ENCODE measurements around the gene SSRP1.
"Not testable (repeated sequence)": the region's sequence is repeated elsewhere in the genome, so short reads cannot be mapped to it uniquely, and the experiment has no call there.

Gene SSRP1

DNA sequence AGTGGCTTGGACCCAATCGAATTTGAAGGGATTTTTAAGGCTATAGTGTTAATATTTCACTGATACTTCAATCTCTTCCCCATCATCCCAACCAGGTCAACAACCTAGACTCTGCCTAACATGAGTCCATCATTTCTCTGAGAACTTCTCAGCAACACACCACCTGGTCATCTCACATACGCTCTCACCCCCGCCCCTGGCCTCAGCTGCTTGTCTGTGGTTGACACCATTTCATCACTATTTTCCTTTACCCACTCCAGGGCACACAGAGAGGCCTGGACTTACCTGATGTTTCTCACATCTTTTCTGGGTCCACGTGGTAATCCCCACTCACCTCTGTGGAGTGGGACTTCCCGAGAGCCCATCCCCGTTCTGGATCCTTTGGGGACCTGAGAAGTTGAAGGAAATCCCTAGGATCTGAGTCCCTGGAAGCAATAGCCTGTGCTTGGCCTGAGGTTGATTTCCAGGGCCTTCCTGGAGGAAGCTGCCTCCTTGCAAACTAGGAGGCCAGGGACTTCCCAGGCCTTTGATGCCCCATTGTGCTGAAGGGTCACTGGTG is 5.6 kb upstream of the SSRP1 start:
- DNase-seq (ENCODE audit: insufficient read length, low spot score) (no peak), FAIRE-seq (no peak)

DNA sequence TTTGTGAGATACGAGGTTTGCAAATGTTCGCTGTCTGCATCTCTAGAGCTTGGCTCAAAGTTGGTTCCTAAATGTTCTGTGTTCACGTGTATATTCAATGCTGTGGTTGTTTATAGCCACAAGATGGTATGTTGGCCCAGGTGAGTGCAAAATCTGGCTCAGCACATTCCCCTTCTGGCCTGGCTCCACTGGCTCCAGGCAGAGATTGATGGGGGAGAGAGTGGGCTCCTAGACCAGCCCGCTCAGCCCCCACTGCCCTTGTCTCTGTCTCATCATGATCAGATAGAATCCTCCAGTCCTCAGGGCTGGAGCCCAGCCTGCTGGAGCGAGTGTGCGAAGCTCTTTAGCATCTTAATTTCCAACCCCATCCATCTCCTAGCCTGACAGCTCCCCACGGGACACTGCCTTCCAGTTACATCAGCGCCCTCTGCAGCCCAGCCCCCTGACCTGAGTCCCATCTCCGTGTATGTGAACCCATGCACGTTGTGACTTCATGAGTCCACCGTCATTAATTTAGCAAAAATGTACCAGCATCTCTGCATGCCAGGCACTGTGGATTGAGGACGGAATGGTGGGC is 4.4 kb upstream of the SSRP1 start:
- FAIRE-seq (no peak), DNase-seq (ENCODE audit: insufficient read length, low spot score) (no peak)

DNA sequence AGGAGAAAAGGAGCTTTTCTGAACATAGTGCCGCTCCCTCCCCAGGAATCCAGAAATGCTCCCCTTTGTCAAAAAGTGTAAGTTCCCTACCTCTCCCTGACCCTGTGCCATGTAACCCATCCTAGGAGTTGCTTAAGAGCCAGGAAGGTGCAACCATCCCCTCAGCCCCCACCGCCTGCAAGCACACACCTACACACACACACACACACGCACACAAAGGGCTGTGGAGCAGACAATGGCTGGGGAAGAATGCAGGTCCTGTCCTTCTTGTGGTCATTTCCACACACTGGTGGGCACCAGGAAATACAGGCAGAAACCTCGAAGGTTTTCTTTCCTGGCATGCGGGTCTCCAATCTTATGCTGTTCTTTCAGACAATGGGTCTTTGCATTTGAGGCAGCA is 3.6 kb upstream of the SSRP1 start:
- FAIRE-seq (no peak), DNase-seq (ENCODE audit: insufficient read length, low spot score) (no peak)

DNA sequence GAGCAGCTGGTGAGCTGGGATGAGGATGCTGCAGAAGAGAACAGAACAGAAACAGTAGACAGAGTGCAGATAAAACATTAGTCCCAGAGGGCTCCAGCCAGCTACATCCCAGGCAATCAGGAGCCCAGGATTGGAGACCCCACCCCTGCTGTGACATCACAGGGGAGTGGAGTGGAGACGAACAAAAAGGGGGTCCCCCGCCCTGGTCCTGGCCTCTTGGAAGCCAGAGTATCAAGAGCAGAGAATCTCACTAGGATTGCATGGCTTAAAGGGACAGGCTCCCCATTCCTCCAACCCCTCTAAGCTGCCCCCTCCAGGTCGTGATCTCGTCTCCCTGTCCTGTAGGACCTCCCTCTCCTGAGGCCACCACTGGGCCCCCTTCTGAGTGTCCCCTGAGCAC is 2.5 kb upstream of the SSRP1 start, which contains the start of gene P2RX3:
Gene P2RX3, plus strand, starts transcription at position 211 of the 400 bp plus-strand sequence. CDS start 199 bp downstream, outside the sequence.
- no peak for DNase-seq (ENCODE audit: insufficient read length, low spot score)

DNA sequence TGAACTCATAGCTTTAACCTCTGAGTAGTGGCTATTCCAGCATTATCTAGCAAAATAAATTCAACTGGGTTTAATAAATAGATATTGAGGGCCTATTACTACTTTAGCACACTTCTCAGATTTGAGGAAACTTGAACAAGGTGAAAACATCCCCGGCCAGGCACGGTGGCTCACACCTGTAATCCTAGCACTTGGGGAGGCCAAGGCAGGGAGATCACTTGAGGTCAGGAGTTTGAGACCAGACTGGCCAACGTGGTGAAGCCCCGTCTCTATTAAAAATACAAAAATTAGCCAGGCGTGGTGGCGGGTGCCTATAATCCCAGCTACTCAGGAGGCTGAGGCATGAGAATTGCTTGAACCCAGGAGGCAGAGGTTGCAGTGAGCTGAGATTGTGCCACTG is 1.2 kb upstream of the SSRP1 start:
- not testable (repeated sequence) for DNase-seq (ENCODE audit: insufficient read length, low spot score); FAIRE-seq

More for the DNA sequence above, 2.5 kb upstream of the SSRP1 start, which contains the start of gene P2RX3:
- FAIRE-seq = no peak

DNA sequence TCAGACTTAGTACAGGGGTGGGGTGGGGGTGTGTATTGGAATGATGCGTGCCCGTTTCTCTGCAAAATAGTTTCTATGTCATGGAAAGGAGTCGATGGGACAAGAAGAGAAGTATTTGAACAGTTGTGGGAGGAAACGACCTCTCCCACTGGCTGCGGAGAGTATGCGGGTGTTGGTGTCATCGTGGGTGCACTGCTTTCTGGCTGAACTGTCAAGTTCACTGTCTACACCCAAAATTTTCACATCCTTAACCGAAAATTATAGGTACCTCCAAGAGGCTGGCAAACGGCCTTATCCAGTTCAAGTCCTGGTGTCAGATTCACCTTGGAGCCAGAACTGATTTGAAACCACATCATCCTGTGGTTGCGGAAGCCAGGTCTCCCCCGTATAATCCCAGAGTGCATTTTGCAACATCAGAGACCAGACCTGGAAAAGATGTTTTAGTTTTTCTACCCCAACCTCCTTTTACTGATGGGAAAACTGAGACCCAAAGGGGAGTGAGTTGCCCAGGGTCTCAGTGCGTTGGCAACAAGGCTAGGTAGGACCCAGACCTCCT is 497 bp upstream of the SSRP1 start:
- FAIRE-seq (peak; percentile 33), DNase-seq (ENCODE audit: insufficient read length, low spot score) (no peak)

DNA sequence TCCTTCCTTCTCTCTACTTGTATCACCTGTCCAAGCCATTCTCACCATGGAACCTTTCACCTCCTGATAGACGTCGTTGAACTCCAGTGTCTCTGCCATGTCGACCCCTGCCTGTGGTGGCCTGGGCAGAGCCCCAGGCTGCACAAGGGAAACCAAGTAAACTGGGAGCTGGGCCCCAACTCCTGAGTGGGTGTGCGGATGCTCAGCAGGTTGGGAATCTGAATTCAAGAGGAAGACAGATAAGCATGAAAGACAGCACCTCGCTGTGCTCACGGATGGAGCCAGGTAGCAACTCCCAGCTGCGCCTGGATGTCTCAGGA is 709 bp downstream of the SSRP1 start:
- DNase-seq (ENCODE audit: insufficient read length, low spot score) = no peak
- peak; percentile 77 for FAIRE-seq

DNA sequence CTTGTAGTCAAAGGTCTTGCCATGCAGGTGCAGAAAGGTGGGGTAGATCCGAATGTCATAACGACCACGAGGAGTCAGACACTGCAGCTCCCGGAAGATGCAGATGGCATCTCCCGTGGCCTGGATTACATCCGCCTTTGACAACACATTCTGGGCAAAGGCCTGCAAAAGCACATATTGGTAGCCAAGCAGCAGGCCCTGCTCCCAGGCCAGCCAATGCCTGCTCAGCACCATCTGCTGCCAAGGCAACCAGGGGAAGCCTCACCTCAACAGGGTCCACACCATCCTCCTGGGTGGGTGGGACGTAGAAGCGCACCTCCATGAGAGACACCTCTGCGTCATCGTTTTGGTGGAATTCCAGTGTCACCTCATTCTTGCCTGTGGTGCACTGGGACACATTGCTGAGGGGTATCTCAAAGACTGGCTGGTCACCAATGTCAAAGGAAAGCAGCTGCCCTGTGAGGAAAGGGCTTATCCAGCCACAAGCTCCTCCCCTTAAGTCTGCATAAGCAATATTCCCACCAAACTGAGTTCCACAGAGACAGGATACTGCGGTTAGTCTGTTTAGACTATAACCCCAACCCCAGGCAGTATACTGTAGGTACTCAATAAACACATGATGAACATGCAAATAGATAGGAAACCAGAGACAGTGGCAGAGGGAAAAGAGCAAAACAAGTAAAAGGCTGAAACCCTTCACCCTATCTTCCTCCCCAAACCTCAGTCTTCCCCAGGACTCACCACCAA is 2.8 kb downstream of the SSRP1 start:
- DNase-seq (ENCODE audit: insufficient read length, low spot score) (no peak), FAIRE-seq (no peak)

DNA sequence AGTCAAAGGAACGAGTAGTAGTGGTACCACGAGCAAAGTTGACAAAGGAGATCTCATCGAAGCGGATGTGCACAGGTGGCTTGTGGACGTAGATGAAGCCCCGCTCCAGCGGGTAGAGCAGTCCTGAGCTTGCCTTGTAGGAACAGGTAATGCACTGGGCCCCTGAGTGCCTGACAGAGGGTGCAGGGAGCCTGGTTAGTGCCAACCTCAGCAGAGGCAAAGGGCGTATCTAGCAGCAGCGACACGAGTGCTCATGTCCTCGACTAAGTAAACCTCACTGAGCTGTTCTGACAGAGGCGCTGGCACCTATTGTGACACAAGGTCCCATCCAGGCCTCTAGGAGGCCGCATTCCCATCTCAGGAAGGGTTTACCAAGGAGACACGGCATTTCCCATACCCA is 4.0 kb downstream of the SSRP1 start:
- DNase-seq (ENCODE audit: insufficient read length, low spot score) (no peak), FAIRE-seq (no peak)

DNA sequence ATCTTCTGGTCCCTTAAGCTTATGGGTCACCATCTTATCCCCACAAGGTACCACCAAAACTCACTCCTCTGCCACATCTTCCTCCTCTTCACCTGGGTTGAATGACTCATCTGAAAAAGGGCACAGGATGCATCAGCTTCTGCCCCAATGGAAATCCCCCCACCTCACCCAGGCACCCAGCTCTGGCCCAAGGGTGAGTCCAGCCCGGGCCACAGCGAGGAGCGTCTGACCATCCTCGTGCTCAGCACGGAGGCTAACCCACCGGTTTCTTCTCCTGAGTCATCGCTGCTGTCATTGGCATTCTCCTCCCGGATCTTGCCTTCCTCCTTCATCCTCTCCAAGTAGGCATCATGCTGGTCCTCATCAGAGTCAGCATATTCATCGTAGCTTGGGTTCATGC is 5.7 kb downstream of the SSRP1 start:
- DNase-seq (ENCODE audit: insufficient read length, low spot score) (no peak), FAIRE-seq (no peak)

DNA sequence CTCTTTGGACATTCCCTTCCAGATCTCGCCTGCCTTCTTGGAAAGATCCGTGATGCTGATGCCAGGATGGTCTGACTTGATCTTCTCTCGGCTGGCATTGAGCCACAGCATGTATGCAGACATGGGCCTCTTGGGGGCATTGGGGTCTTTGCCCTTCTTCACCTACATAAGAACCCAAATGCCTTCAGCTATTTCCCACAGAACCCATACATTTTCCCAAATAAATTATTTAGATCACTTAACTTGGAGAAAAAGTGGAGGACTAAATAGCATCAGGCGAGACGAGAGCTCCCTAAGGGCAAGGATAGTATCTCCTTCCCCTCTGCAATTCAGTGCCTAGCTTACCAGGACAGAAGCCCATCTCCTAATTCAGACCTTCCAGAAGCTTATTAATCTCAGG is 8.0 kb downstream of the SSRP1 start:
- no peak for DNase-seq (ENCODE audit: insufficient read length, low spot score)
- no peak for FAIRE-seq

DNA sequence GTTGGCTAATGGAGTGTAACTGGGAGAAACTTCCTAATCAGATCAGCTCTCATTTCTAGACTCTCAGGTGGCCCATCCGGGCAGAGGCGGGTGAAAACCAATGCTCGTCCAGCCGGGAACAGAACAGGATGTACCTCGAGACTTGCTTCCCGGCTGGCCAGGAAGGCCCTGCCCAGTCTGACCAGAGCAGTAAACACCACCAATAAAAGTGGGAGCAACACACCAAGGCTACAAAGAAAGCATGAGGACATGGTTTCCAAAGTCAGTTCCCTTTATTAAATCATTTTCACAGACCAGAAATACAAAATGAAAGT is 10.0 kb downstream of the SSRP1 start:
- FAIRE-seq = peak; percentile 64
- no peak for DNase-seq (ENCODE audit: insufficient read length, low spot score)

DNA sequence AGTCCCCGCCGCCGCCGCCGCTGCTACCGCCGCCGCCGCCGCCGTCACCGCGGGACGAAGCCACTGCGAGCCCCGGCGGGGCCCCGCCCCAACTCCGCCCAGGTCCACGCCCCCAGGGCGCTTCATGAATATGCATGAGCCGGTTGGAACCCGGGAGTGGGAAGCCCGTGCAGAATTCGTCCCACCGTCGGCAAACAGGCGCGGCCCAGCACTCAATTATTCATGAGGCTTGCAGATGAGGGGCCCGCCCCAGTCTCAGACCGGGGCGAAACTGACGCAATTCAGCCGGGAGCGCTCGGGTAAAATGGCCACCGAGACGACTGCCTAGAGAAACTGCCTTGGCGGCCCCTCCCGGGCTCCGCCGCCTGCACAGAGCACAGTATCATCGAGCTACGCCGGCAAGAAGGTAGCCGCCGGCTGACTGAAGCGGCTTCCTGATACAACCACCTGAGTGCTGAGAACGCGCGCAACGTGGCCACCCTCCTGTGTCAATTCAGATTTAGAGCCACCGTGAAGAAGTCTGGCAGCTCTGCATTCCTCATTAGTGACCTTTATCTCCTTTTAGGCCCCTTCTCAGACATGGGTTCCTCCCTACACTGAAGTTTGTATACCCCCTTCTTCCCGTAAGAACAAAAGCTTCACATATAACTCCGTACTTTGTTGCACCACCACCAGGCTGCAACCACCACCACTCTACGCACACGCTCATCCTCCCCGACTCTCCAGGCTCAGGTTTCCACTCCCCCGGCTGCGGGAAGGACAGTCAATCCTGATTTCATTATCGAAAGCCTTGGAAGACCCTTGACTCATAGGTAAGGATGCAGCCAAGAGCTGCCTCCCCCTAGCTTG is 10.6 kb downstream of the SSRP1 start, which contains the start of gene TNKS1BP1:
Gene TNKS1BP1, minus strand, starts transcription at position 67 of the 849 bp plus-strand sequence. CDS start 3,067 bp downstream, outside the sequence.
- peak; percentile 88 for FAIRE-seq
- peak; percentile 91 for DNase-seq (ENCODE audit: insufficient read length, low spot score)

DNA sequence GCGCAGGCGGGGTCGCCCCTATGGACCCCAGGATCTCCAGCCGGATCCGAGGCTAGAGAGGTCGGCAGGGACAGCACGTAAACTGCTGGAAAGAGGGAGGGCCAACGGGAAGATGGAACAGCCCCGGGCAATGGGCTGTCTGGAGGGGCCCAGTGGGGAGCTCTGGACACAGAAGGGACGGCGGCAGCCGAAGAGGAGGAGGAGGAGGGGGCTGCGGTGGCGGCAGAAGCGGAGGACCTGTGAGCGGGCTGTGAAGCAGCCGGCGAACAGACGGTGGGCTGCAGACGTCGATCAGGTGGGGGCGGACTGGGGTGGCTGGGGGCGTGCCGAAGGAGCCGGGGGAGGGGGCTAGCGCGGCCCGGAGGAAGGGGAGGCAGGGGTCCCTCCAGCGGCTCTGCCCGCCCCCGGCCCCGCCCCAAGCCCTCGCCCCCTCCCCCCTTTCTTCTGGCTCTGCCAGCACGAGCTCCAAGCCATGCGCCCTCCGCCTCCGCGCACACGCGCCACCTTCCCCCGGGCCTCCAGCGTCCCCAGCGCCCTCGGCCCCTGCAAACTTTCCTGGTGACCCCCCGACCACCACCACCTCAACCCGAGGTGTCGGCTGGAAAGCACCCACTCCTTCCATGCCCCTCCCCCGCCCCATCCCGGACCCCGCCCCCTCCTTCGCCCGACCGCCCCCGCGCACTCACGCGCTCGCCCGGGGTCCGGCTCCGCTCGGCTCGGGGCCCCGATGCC is 11.4 kb downstream of the SSRP1 start:
- FAIRE-seq (no peak), DNase-seq (ENCODE audit: insufficient read length, low spot score) (peak; percentile 57)

DNA sequence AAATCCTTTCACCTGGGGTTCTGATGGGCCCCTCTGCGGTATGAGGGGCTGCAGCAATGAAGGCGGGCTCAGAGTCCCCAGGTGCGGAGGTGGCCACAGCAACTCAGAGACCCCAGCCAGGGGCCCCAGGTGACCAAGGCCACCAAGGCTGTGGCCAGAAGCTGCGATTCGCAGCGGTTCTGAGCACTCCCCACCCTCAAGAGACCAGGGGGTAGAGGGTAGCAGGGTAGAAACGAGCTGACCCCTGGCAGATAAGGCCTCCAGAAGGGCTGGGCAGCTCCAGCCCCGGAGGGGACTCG is 11.9 kb downstream of the SSRP1 start:
- no peak for DNase-seq (ENCODE audit: insufficient read length, low spot score)
- FAIRE-seq = no peak

DNA sequence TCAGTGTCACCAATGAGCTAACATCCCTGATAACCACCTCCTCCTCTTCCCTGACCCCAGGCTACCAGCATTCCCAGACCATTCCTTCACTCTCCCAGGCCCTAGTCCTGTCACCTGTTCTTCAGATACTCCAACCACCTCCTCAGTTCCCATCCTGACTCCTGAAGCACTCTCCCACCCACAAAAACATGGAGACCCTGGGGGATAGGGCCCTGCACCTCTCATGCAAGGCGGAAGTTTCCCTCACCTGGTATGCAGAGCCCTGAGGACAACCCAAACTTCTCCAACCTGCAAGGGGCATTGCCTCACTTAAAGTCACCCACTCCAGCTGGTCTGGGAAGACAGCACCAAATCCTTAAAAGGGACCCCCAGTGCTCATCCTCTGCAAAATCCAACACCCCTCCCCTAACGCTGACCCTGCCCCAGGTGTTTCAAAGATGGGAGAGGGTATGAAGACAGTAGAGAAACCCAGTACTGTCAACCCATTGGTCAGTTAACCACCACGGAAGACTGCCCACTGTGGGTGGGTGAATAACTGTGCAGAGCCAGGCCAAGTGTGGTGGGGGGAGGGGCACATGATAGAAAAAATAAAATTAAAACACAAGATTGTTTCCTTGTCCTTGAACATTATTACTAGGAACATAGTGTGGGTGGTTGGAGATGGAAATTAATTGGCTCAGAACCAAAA is 12.4 kb downstream of the SSRP1 start:
- DNase-seq (ENCODE audit: insufficient read length, low spot score) (no peak), FAIRE-seq (no peak)

DNA sequence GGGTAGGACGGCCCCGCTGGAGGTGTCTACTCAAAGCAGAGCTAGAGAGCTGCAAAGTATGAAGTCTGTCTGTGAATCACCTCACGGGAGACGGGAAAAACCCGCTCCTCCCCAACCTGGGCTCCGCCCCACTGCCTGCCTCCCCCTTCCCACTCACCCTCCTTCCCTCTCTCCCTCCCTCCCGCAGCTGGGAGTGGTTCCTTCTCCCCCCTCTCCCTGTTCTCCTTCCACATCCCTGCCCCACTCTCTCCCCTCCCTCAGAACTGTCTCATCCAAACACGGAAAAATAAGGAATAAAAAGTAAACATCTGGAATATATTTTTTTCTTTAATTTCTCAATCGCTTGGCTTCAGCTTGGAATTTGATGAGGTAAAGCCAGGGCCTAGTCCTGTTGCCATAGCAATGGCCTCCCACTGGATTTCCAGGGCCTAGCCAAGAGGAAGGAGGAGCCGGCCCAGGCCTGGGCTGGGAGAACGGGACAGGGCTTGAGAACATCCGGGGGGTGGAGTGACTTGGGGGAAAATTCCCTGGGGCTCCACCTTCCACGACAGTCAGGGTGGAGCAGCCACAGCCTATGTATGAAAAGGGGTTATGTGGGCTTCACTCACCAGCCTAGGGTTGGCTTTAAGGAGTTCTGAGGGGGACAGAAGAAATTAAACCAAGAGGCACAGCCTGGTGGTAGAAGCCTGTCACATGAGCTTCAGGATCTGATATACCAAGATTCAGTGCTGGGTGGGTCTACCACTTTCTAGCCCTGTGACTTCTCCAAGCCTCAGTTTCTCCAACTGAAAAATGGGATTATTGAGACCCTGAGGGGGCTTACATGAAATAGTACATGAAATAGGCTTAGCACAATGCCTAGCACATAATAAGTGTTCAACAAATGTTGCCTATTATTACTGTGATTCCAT is 13.2 kb downstream of the SSRP1 start:
- DNase-seq (ENCODE audit: insufficient read length, low spot score) (no peak), FAIRE-seq (no peak)

DNA sequence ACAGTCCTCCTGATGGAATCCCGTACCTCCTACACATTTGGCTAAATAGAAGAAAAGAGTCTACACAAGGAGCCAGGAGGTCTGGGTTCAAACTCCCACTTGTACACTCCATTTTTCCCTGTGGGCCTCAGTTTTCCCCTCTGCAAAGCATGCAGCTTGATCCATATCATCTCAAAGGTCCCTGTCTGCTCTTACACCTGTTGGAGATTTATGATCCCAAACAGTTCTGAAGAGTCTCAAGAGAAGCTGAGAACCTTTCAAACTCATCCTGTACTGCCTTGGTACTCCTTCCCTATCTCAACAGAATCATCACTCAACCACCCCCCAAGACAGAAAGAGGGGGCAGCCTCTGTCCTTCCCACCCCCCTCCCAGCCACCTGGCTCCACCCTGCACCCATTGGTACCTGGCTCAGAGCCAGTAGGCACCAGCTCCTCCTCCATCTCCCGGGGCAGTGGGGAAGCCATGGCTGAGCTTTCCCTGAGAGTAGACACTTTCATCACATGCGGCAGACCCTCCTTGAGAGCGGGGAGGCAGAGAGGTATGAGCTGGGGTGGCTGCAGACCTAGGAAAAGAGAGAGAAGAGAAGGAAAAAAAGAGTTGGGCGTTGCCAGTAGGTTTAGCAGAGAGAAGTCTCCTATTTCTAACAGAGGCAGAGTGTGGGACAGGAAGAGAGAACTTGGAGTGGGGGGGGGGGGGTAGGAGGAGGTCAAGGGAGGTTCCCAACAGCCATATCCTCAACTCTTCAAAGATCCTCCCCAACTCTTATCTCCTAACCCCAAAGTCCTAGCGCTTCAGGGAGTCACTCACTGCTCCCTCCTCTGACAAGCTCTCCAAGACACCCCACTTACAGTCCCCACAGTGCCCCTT is 14.1 kb downstream of the SSRP1 start:
- DNase-seq (ENCODE audit: insufficient read length, low spot score) (no peak), FAIRE-seq (no peak)
